Measurements from ENCODE around the gene PTPN11.
"Not testable (repeated sequence)": the region's sequence is repeated elsewhere in the genome, so short reads cannot be mapped to it uniquely, and the experiment has no call there.

PTPN11 gene

DNA sequence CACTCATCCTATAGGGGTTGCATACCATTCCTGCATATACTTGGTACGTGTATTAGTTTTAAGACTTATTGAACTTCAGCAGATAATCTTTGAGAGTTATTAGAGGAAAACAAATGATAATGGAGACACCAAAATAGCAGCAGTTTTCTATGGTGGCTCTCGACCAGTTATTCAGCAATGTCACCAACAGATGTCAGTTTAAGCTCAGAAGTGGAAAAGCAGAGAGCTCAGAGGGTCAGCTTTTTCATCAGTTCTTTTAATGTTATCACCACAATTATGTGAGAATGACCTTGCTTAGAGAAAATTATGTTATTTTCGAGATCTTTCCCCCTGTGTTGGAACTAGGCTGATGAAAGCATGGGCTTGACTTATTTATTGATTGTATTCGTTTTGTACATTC is 32.0 kb downstream of the PTPN11 start:
- H3K27ac ChIP-seq (ENCODE audit: low read length), result no peak overlapping the region
- no peaks in the 10 kb centered on the region for H3K27me3 ChIP-seq (ENCODE audit: insufficient read depth, low read length, poor library complexity)

DNA sequence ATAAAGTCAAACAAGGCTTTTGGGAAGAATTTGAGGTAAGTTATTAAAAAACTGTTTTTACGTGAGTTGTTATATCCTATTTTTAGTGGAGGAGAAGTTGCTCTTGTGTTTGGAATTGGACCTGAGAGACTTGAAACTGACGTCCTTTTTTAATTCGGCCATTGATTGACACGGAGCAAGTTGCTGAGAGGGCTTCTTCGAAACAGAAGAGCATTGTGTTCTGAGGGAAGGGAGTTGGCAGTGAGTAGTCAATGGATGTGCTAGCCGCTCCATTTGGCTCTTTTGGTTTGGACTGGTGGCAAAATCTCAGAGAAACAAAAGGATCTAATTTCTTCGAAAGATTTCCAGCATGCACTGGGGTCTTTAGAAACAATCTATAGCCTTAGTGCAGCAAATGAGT is 37.3 kb downstream of the PTPN11 start:
- H3K9ac ChIP-seq (ENCODE audit: low read depth, low read length), result no peak overlapping the region

More for the DNA sequence above, 32.0 kb downstream of the PTPN11 start:
- peaks cover 6% of the 10 kb centered on the region; the same call in 1 of the 2 replicates for H4K20me1 ChIP-seq (ENCODE audit: insufficient read depth, low read length)
- H3K9me3 ChIP-seq (ENCODE audit: insufficient read depth, low read length, severe bottlenecking), result no peaks in the 10 kb centered on the region
- ATAC-seq (ENCODE audit: insufficient read depth, low read depth) (no peak), DNase-seq (no peak)
- peaks cover 6% of the 10 kb centered on the region; the same call in 1 of the 2 replicates for H3K79me2 ChIP-seq (ENCODE audit: insufficient read depth, low read length)
- H3K36me3 ChIP-seq (ENCODE audit: insufficient read depth, low read length), result peaks cover 80% of the 10 kb centered on the region
- H3K4me1 ChIP-seq (ENCODE audit: insufficient read depth, low read length), result no peaks in the 10 kb centered on the region
- no peak overlapping the region for H3K4me2 ChIP-seq (ENCODE audit: insufficient read depth, low read length)
- TF ChIP-seq EZH2 (IDR thresholded peaks at IDR 0.05; ENCODE audit: borderline replicate concordance, low read depth, low read length, severe bottlenecking), result no peak
- TF ChIP-seq, protein P1, sequence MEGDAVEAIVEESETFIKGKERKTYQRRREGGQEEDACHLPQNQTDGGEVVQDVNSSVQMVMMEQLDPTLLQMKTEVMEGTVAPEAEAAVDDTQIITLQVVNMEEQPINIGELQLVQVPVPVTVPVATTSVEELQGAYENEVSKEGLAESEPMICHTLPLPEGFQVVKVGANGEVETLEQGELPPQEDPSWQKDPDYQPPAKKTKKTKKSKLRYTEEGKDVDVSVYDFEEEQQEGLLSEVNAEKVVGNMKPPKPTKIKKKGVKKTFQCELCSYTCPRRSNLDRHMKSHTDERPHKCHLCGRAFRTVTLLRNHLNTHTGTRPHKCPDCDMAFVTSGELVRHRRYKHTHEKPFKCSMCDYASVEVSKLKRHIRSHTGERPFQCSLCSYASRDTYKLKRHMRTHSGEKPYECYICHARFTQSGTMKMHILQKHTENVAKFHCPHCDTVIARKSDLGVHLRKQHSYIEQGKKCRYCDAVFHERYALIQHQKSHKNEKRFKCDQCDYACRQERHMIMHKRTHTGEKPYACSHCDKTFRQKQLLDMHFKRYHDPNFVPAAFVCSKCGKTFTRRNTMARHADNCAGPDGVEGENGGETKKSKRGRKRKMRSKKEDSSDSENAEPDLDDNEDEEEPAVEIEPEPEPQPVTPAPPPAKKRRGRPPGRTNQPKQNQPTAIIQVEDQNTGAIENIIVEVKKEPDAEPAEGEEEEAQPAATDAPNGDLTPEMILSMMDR (IDR thresholded peaks at IDR 0.05; ENCODE audit: borderline replicate concordance, extremely low read depth, low read length, poor library complexity, severe bottlenecking), result no peak
- H3K9ac ChIP-seq (ENCODE audit: low read depth, low read length), result no peak overlapping the region
- H2AFZ ChIP-seq (ENCODE audit: low read depth, low read length), result no peak overlapping the region
- H3K4me3 ChIP-seq (ENCODE audit: low read depth in 1 of 2, low read length in 2 of 2), result no peak overlapping the region

DNA sequence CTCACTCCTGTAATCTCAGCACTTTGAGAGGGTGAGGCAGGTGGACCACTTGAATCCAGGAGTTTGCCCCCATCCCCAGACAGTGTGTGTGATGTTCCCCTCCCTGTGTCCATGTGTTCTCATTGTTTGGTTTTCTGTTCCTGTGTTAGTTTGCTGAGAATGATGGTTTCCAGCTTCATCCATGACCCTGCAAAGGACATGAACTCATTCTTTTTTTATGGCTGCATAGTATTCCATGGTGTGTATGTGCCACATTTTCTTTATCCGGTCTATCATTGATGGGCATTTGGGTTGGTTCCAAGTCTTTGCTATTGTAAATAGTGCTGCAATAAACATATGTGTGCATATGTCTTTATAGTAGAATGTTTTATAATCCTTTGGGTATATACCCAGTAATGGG is 38.4 kb downstream of the PTPN11 start:
- not testable (repeated sequence) for H3K79me2 ChIP-seq (ENCODE audit: insufficient read depth, low read length); DNase-seq; H3K9ac ChIP-seq (ENCODE audit: low read depth, low read length); H3K4me2 ChIP-seq (ENCODE audit: insufficient read depth, low read length); H3K27me3 ChIP-seq (ENCODE audit: insufficient read depth, low read length, poor library complexity); H3K27ac ChIP-seq (ENCODE audit: low read length); H3K4me3 ChIP-seq (ENCODE audit: low read depth in 1 of 2, low read length in 2 of 2); H2AFZ ChIP-seq (ENCODE audit: low read depth, low read length); H3K4me1 ChIP-seq (ENCODE audit: insufficient read depth, low read length); H3K9me3 ChIP-seq (ENCODE audit: insufficient read depth, low read length, severe bottlenecking); H4K20me1 ChIP-seq (ENCODE audit: insufficient read depth, low read length); ATAC-seq (ENCODE audit: insufficient read depth, low read depth)
- peaks cover 74% of the 10 kb centered on the region for H3K36me3 ChIP-seq (ENCODE audit: insufficient read depth, low read length)

More for the DNA sequence above, 37.3 kb downstream of the PTPN11 start:
- Histone ChIP-seq H4K20me1 (ENCODE audit: insufficient read depth, low read length) (peaks cover 3% of the 10 kb centered on the region; the same call in 1 of the 2 replicates), H3K9me3 (ENCODE audit: insufficient read depth, low read length, severe bottlenecking) (no peaks in the 10 kb centered on the region), H3K36me3 (ENCODE audit: insufficient read depth, low read length) (peaks cover 72% of the 10 kb centered on the region), H3K27me3 (ENCODE audit: insufficient read depth, low read length, poor library complexity) (no peaks in the 10 kb centered on the region), H3K4me2 (ENCODE audit: insufficient read depth, low read length) (no peak overlapping the region), H2AFZ (ENCODE audit: low read depth, low read length) (no peak overlapping the region), H3K4me1 (ENCODE audit: insufficient read depth, low read length) (no peaks in the 10 kb centered on the region), H3K27ac (ENCODE audit: low read length) (no peak overlapping the region), H3K79me2 (ENCODE audit: insufficient read depth, low read length) (no peaks in the 10 kb centered on the region; the same call in 1 of the 2 replicates), H3K4me3 (ENCODE audit: low read depth in 1 of 2, low read length in 2 of 2) (no peak overlapping the region)
- no peak for ATAC-seq (ENCODE audit: insufficient read depth, low read depth)
- TF ChIP-seq, protein P1 (IDR thresholded peaks at IDR 0.05; ENCODE audit: borderline replicate concordance, extremely low read depth, low read length, poor library complexity, severe bottlenecking), result no peak
- no peak for TF ChIP-seq EZH2 (IDR thresholded peaks at IDR 0.05; ENCODE audit: borderline replicate concordance, low read depth, low read length, severe bottlenecking)
- DNase-seq, result no peak

DNA sequence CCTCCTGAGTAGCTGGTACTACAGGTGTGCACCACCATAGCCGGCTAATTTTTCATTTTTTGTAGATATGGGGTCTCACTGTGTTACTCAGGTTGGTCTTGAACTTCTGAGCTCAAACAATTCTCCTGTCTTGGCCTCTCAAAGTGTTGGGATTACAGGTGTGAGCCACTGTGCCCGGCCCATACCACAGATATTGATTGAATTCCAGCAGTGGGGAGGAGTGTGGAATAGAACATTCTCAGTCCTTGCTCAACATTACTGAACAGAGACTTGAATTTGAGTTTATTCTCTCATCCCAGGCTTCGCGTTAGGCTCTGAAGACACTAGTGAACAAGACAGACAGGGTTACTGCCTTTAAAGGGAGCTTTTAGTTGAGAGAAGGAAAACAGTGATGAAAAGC is 39.6 kb downstream of the PTPN11 start:
- Histone ChIP-seq H3K4me2 (ENCODE audit: insufficient read depth, low read length) (no peak overlapping the region), H3K4me1 (ENCODE audit: insufficient read depth, low read length) (no peaks in the 10 kb centered on the region), H3K36me3 (ENCODE audit: insufficient read depth, low read length) (peaks cover 66% of the 10 kb centered on the region), H4K20me1 (ENCODE audit: insufficient read depth, low read length) (peaks cover 3% of the 10 kb centered on the region; the same call in 1 of the 2 replicates), H3K79me2 (ENCODE audit: insufficient read depth, low read length) (no peaks in the 10 kb centered on the region), H3K27ac (ENCODE audit: low read length) (no peak overlapping the region), H3K9me3 (ENCODE audit: insufficient read depth, low read length, severe bottlenecking) (no peaks in the 10 kb centered on the region), H3K9ac (ENCODE audit: low read depth, low read length) (no peak overlapping the region), H3K4me3 (ENCODE audit: low read depth in 1 of 2, low read length in 2 of 2) (no peak overlapping the region), H3K27me3 (ENCODE audit: insufficient read depth, low read length, poor library complexity) (no peaks in the 10 kb centered on the region), H2AFZ (ENCODE audit: low read depth, low read length) (no peak overlapping the region)
- no peak for ATAC-seq (ENCODE audit: insufficient read depth, low read depth)
- TF ChIP-seq, protein P1 (IDR thresholded peaks at IDR 0.05; ENCODE audit: borderline replicate concordance, extremely low read depth, low read length, poor library complexity, severe bottlenecking), result no peak
- TF ChIP-seq EZH2 (IDR thresholded peaks at IDR 0.05; ENCODE audit: borderline replicate concordance, low read depth, low read length, severe bottlenecking), result no peak
- no peak for DNase-seq

All from DND-41 (cell line).